Astrocyte (in vitro differentiated cells and primary cell): ENCODE results near the gene PTPRT. TPM values are rescaled to one million over a fixed set of nuclear protein-coding genes. Genes with fewer than 3 reads are reported as not detected.

Experiments
- DNase-seq: peaks from one replicate; pipeline ENCODE4 v3.0.0-alpha.2; 2010; ENCODE audit warnings: low read depth
- FAIRE-seq: peaks from 2 replicates; lab custom pipeline; 2011; peaks lifted over from hg19 to GRCh38; lab: Jason Lieb, UNC
- H2AFZ ChIP-seq: 2 replicates; pipeline ENCODE4 v1.6.0; 2012; ENCODE audit warnings: low read depth, low read length, inconsistent platforms
- H3K27ac ChIP-seq: 2 replicates; pipeline ENCODE4 v1.5.1; 2011; ENCODE audit warnings: low read depth, low read length, inconsistent platforms
- H3K27me3 ChIP-seq: 2 replicates; pipeline ENCODE4 v1.6.0; 2011; ENCODE audit warnings: low read length, inconsistent platforms; ENCODE audit not compliant: insufficient read depth
- H3K36me3 ChIP-seq: 2 replicates; pipeline ENCODE4 v1.5.1; 2011; ENCODE audit warnings: low read length, inconsistent platforms; ENCODE audit not compliant: insufficient read depth
- H3K4me1 ChIP-seq: 2 replicates; pipeline ENCODE4 v1.5.1; 2011; ENCODE audit warnings: low read length, inconsistent platforms; ENCODE audit not compliant: insufficient read depth
- H3K4me2 ChIP-seq: 2 replicates; pipeline ENCODE4 v1.6.0; 2012; ENCODE audit warnings: low read length, inconsistent platforms
- H3K4me3 ChIP-seq: 2 replicates; pipeline ENCODE4 v1.5.1; 2011; ENCODE audit warnings: low read depth, mild to moderate bottlenecking, low read length, inconsistent platforms; ENCODE audit not compliant: insufficient read depth
- H3K79me2 ChIP-seq: 2 replicates; pipeline ENCODE4 v1.6.0; 2012; ENCODE audit warnings: mild to moderate bottlenecking, low read length, inconsistent platforms; ENCODE audit not compliant: insufficient read depth
- H3K9ac ChIP-seq: 2 replicates; pipeline ENCODE4 v1.6.0; 2012; ENCODE audit warnings: mild to moderate bottlenecking, low read length, inconsistent platforms
- H3K9me3 ChIP-seq: 2 replicates; pipeline ENCODE4 v1.5.1; 2012; ENCODE audit warnings: low read depth, mild to moderate bottlenecking, low read length, inconsistent platforms; ENCODE audit not compliant: insufficient read depth
- H4K20me1 ChIP-seq: 2 replicates; pipeline ENCODE4 v1.6.0; 2012; ENCODE audit warnings: low read length, inconsistent platforms; ENCODE audit not compliant: insufficient read depth
- H3K27ac Mint-ChIP-seq: one replicate; pipeline ENCODE4 v1.8.0; 2021; ENCODE audit warnings: mild to moderate bottlenecking, mixed read lengths; ENCODE audit not compliant: unreplicated experiment
- H3K27me3 Mint-ChIP-seq: one replicate; pipeline ENCODE4 v1.8.0; 2021; ENCODE audit warnings: low read depth, mixed read lengths; ENCODE audit not compliant: unreplicated experiment
- H3K36me3 Mint-ChIP-seq: one replicate; pipeline ENCODE4 v1.8.0; 2021; ENCODE audit warnings: low read depth, mixed read lengths; ENCODE audit not compliant: unreplicated experiment
- H3K4me1 Mint-ChIP-seq: one replicate; pipeline ENCODE4 v1.8.0; 2021; ENCODE audit warnings: low read depth, mixed read lengths; ENCODE audit not compliant: unreplicated experiment
- H3K4me3 Mint-ChIP-seq: one replicate; pipeline ENCODE4 v1.8.0; 2021; ENCODE audit warnings: mild to moderate bottlenecking, moderate library complexity, mixed read lengths; ENCODE audit not compliant: unreplicated experiment
- H3K9me3 Mint-ChIP-seq: one replicate; pipeline ENCODE4 v1.8.0; 2021; ENCODE audit warnings: mild to moderate bottlenecking, mixed read lengths; ENCODE audit not compliant: unreplicated experiment
- CTCF ChIP-seq: IDR thresholded peaks from 2 replicates; pipeline ENCODE4 v1.5.1; 2011; ENCODE audit warnings: low read depth, mild to moderate bottlenecking, inconsistent platforms, low read length, moderate library complexity; ENCODE audit not compliant: insufficient read depth
- EZH2 ChIP-seq: IDR thresholded peaks from 2 replicates; pipeline ENCODE4 v1.6.1; 2012; ENCODE audit warnings: mild to moderate bottlenecking, low read length, inconsistent platforms; ENCODE audit not compliant: insufficient read depth
- total RNA-seq: library from RNA; stranded (reverse); gene quantifications from 2 replicates; pipeline ENCODE4 v1.2.1, GENCODE V29; 2021

The PTPRT gene
- total RNA-seq, 1 donor from 2014 or later: 0.25 TPM

- no peaks in the 10 kb centered on the region for H3K9me3 ChIP-seq
- Mint-ChIP-seq H3K27me3 (no peaks in the 10 kb centered on the region), H3K4me1 (no peaks in the 10 kb centered on the region), H3K27ac (no peak overlapping the region), H3K4me3 (no peak overlapping the region), H3K9me3 (no peaks in the 10 kb centered on the region), H3K36me3 (no peaks in the 10 kb centered on the region)
- H3K4me2 ChIP-seq: no peak overlapping the region
- no peak overlapping the region for H3K27ac ChIP-seq
- FAIRE-seq (no peak), DNase-seq (no peak)
- no peaks in the 10 kb centered on the region for H4K20me1 ChIP-seq
- H3K79me2 ChIP-seq: no peaks in the 10 kb centered on the region
- no peak overlapping the region for H3K9ac ChIP-seq
- no peak overlapping the region for H2AFZ ChIP-seq
- no peak for TF ChIP-seq CTCF
- TF ChIP-seq EZH2: no peak
- no peaks in the 10 kb centered on the region for H3K36me3 ChIP-seq
- no peaks in the 10 kb centered on the region for H3K4me1 ChIP-seq
- H3K4me3 ChIP-seq: no peak overlapping the region
- no peaks in the 10 kb centered on the region for H3K27me3 ChIP-seq
Measured at GRCh38 chr20:42595625-42596024, 594.1 kb downstream of the PTPRT start.

- FAIRE-seq (no peak), DNase-seq (no peak)
- Histone ChIP-seq H3K4me2 (no peak overlapping the region), H3K9ac (no peak overlapping the region), H3K27ac (no peak overlapping the region), H3K9me3 (no peaks in the 10 kb centered on the region), H3K79me2 (no peaks in the 10 kb centered on the region), H2AFZ (no peak overlapping the region), H3K27me3 (no peaks in the 10 kb centered on the region), H3K36me3 (no peaks in the 10 kb centered on the region), H4K20me1 (no peaks in the 10 kb centered on the region), H3K4me1 (no peaks in the 10 kb centered on the region), H3K4me3 (no peak overlapping the region)
- Mint-ChIP-seq H3K36me3 (no peaks in the 10 kb centered on the region), H3K4me3 (no peak overlapping the region), H3K27ac (no peak overlapping the region), H3K9me3 (no peaks in the 10 kb centered on the region), H3K27me3 (no peaks in the 10 kb centered on the region), H3K4me1 (no peaks in the 10 kb centered on the region)
- TF ChIP-seq CTCF (no peak), EZH2 (no peak)
Measured at GRCh38 chr20:42594659-42595058, 595.0 kb downstream of the PTPRT start.

- no peaks in the 10 kb centered on the region for H3K9me3 Mint-ChIP-seq
- Histone ChIP-seq H2AFZ (no peak overlapping the region), H3K4me1 (no peaks in the 10 kb centered on the region), H4K20me1 (no peaks in the 10 kb centered on the region), H3K4me3 (no peak overlapping the region), H3K9ac (no peak overlapping the region), H3K27me3 (no peaks in the 10 kb centered on the region), H3K27ac (no peak overlapping the region), H3K79me2 (no peaks in the 10 kb centered on the region), H3K36me3 (no peaks in the 10 kb centered on the region), H3K4me2 (no peak overlapping the region), H3K9me3 (no peaks in the 10 kb centered on the region)
- TF ChIP-seq EZH2 (no peak), CTCF (no peak)
- no peaks in the 10 kb centered on the region for H3K4me1 Mint-ChIP-seq
- H3K36me3 Mint-ChIP-seq: no peaks in the 10 kb centered on the region
- FAIRE-seq: no peak
- H3K27ac Mint-ChIP-seq: no peak overlapping the region
- H3K4me3 Mint-ChIP-seq: no peak overlapping the region
- no peak for DNase-seq
- no peaks in the 10 kb centered on the region for H3K27me3 Mint-ChIP-seq
Measured at GRCh38 chr20:42594011-42594410, 595.7 kb downstream of the PTPRT start.
